ENCODE measurements around the gene CTBP1.
A peak's percentile ranks its signal among the peaks of the same experiment; 100 is the strongest.
"Not testable (repeated sequence)": the region's sequence is repeated elsewhere in the genome, so short reads cannot be mapped to it uniquely, and the experiment has no call there.

Gene CTBP1

DNA sequence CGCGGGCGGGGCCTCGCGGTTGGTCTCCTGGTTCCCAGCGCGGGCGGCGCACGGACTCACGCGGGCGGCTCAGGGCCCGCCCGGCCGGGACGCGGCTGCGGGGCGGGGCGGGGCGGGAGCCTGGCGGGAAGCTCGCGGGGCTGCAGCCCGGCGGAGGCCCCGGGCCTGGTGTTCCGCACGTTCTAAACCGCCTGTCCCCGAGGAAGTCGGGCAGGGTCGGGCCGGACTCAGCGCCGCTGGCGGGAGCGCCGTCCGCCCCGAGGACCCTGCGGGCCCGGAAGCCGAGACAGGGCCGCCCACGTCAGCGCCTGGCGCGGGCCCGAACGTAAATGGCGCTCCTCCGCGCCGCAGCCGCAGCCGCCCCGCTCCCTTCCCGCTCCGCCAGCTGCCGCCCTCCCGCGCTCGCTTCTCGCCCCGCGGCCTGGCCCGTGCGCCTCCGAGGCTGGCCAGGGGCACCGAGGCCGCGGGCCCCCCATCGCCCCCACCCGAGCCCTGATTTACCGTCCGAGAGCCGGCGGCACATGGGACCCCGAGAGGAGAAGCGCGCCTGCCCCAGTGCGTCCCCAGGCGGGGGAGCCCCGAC lies 309 bp upstream of the CTBP1 start:
- peak; percentile 29 for DNase-seq

DNA sequence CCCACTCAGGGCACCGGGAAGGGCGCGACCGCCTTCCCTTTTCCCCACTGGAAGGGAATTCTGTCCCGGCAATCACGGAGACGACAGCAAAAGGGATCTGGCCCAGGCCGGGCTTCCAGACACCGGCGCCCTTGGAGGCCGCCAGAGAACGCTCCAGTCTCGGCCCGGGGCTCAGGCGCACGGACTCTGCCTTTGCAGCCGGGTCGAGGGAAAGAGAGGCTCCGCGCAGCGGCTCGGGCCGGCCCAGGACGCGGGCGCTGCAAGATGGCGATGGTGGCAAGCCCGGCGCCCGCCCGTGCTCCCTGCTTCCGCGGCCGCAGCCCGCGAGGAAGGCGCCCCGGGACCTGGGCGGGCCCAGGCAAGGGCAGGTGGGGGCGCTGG lies 1.1 kb downstream of the CTBP1 start:
- DNase-seq = no peak

DNA sequence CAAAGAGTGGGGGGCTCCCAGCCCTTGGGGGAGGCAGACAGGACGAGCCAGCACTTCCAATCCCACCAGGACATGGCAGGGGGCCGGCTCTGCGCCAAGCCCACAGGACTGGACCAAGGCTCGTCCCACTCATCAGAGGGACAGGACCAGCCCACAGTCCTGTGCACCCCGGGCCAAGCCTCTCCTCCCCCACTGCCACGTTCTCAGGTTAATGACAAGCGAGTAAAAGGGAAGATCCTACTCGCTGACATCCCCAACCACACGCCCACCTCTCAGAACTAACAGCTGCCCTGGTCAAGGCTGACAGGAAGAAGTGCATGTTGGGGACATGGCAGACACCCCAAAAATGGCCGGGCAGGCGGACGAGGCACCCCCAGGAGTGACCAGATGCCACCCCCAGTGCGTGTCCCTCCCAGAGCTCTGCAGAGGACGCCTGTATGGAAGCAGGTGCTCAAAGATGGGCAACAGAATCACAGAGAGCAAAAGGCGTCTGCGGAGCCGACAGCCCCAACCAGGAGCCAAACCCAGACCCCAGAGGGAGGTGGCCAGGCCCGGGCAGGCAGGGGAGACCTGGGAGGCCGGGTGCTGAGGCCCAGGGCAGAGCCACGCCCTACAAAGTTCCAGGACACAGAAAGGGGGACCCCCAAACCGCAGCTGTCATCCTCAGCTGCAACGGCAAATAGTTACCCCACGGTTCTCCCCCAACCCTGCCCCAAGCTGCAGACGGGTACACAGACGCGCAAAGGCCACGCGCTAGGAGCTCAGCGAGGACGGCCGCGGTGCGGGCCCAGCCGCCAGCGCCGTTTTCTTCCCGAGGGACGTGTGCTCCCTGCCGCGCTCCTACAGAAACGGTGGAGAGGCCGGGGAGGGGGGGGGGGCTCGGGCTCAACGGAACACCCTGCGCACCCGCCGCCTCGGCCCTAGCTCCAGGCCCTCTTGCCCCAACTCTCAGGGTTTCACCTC lies 1.7 kb downstream of the CTBP1 start:
- DNase-seq = no peak

DNA sequence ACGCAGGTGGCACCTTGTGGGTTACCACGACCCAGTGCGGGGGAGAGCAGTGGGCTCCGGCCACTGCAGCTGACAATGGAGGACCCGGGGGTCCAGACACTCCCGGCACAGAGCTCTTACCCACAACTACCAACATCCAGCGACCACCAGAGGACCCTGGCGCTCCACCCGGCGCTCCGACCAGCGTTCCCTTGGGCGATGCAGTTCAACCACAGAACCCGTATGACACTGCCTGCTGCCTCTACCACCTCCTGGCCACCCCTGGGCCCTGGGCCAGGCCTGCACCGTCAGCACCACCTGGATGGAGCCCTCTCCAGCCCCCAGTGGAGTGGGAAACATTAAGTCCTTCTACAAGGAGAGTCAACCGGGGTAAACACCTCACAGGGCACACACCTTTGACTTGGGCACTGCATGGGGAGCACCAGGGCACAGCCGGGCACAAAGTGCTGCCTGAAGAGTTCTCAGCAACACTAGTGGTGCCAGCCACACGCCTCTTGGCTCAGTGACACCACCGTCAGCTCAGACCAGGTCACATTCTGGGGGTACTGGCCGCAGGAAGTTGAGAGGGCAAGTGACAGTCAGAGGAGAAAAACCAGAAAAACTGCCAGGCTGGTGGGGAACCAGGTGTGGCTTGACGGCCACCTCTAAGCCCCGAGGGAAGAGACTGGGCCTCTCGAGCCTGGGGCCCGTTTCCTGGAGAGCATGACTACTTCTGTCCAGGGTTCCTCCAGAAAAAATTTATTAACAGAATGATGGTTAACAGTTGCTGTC lies 2.6 kb downstream of the CTBP1 start:
- no peak for DNase-seq

DNA sequence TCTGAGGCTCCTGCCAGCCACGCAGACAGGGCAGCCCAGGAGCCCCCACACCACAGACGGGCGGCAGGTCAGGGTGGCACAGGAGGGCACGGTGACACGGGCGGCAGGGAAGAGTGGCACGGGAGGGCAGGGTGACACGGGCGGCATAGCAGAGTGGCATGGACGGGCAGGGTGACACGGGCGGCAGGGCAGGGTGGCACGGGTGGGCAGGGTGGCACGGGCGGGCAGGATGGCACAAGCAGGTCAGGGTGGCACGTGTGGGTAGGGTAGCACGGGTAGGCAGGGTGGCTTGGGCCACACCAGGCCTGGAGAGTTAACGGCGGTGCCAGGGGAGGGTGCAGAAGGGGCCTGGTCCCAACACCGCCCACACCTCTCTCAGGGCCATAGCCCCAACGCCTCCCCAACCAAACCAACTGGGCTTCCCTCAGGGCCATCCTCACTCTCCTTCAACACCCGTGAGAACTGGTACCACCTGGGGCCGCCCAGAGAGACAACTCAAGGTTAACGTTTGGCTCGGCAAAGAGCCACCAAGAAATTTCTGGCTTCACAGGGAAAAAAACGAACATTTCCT lies 3.4 kb downstream of the CTBP1 start:
- no peak for DNase-seq

DNA sequence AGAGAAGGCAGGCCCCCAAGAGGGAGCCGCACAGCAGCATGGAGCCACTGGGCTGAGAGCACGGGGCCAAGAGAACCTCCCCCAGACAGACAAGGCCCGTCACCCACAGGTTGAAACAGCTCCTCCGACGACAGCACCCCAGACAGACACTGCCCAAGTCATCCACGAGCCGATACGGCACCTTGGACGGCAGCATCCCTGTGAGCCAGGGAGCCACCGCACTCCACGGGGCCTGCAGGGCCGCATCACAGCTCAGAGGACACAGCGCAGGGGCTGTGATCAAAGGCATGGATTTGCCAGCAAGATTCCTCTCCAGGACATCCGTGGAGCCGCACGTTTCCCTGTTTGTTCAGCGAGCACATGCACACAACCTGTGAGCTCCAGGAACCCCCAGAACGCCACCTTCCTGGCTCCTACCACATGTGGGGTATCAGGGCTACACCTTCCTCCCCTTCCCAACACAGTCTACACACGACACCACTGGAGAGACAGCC lies 3.9 kb downstream of the CTBP1 start:
- no peak for DNase-seq

DNA sequence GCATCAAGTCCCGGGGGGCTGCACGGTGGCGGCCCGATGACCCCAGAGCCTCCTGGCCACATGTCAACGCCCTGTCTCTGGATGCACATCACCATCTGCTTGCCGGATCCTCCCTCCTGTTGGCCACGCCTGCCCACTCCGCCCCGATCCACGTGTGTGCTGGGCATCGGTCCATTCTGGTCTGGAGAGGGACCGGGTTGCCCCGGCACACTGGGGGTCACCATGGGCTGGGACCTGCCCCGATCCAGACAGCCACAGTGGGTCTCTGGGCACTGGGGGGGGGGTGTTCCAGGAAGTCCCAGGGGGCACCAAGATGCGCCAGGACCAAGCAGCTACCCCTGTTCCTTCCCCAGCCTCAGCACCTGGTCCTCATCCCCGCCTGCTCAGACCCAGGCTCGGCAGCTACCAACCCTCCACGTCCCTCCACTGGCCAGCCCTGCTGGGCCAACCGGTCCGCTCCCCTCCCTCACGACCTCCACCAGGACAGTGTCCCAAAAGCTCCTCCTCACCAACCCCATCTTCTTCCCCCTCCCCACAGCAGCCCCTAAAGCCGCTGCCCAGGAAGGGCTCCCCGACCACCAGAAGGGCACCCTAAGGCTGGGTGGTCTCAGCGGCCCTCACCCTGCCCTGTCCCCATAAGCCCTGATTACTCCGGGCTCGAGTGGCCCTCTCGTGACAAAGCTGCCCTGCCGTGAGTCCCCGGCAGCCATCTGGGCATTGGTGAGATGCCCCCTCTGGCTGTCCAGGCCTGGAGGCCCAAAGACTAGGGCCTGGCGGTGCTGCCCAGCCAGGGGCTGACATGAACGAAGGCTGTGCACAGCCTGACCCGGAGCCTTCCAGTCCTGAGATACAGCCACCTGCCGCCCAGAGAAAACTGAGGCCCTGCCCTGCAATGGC lies 4.6 kb downstream of the CTBP1 start:
- DNase-seq = no peak

DNA sequence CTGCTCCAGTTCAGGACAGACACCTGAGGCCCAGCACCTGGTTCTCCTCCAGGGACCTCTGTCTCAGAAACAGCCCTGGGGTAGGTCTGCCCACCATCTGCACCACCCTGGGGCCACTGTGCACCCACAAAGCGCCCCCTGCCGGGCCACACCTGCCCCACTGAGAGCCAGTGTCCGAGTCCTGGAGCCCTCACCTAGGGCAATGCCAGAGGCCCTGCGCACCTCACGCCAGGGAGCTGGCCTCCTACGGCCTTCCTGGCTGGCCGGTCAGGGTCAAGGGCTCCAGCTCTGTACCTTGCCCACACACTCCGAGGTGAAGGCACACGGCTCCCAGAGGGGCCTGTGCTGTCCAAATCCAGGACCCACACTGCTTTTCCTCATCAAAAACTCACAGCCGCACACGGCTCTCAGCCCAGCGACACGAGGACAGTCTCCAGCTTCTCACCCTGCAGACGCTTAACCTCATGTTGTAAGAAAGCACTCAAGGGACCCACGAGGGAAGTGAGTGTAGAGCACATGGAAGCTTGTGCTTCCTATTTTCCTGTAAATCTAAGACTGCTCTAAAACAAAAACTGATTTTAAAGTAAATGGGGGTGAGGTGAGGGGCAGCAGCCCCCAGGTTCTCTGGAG lies 5.4 kb downstream of the CTBP1 start:
- no peak for DNase-seq

DNA sequence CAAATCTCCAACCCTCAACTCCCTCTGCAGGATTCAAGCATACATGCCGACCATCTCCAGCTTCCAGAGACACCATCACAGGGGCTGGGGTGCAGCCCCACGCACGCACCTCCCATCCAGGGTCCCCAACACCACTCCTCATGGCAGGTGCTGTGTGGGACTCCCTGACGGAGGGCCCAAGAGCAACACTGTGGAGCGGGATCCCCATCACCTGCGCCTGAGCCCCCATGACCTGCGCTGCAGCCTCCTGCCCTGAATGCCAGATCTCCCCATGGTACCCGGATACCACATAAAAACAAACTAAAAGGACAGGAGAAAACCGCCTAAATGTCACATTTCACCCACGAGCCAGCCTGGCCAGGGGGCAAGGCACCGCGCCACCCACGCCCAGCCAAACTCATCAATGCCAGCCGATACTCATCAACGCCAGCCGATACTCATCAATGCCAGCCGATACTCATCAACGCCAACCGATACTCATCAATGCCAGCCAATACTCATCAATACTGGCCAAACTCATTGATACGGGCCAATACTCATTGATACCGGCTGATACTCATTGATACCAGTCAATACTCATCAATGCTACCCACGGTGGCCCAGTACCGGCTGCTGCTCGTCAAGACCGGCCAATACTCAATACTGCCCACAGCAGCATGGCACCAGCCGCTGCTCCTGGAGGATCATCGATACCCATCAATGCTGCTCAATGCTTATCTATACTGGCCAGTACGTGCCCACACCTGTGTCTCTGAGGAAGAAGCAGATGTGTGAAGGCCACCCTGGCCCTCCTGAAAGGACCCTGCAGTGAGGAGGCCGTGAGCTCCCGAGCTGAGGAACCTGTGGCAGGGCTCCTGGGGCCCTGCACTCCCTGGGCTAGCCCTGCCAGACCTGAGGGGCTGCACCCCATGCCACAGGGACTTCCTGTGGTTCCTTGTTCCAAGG lies 6.2 kb downstream of the CTBP1 start:
- no peak for DNase-seq

DNA sequence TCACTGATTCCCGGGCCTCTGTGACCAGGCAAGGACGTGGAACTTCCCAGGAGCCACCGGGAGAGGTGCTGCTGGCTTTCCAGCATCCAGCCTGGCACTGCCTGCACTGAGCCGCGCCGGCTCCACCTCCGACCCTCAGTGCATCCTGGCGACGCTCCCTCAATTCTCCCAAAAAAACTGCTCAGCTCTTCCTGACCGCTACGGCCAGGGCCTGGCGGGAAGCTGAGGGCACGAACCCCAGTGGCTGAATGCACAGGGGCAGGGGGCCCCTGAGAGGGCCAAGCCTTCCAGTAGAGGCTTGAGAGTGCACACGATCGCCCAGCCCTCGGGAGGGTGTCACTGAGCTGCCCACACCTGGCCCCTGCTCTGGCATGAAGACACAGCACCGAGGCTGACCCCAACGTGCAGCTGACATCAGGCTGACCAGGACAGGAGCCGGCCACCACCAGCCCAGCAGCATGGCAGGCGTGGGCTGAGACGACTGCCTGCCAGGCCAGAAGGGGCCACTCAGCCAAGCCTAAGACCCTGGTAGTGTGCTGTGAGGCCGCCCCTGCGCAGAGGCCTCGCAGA lies 6.9 kb downstream of the CTBP1 start:
- no peak for DNase-seq

DNA sequence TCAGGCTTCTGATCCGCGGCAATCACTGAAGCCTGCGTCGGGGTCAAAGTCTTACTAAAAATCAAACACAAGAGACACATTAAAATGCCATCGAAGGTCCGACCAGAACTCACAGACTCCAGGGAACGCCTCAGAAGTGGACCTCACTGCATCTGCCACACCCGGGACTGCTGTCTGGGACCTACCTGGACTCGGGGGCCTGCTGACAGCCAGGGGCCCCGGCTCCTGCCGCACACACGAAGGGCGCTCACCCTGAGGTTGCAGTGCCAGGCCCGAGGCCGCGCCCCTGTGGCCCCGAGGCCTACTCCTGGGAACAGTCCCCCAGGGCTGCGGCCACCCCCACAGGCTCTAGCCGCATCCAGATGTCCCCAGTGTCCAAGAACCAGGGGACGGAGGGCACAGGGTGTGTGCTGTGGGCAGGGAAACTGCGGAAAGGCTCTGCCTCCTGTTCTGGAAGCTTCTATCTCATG lies 7.4 kb downstream of the CTBP1 start:
- DNase-seq = no peak

DNA sequence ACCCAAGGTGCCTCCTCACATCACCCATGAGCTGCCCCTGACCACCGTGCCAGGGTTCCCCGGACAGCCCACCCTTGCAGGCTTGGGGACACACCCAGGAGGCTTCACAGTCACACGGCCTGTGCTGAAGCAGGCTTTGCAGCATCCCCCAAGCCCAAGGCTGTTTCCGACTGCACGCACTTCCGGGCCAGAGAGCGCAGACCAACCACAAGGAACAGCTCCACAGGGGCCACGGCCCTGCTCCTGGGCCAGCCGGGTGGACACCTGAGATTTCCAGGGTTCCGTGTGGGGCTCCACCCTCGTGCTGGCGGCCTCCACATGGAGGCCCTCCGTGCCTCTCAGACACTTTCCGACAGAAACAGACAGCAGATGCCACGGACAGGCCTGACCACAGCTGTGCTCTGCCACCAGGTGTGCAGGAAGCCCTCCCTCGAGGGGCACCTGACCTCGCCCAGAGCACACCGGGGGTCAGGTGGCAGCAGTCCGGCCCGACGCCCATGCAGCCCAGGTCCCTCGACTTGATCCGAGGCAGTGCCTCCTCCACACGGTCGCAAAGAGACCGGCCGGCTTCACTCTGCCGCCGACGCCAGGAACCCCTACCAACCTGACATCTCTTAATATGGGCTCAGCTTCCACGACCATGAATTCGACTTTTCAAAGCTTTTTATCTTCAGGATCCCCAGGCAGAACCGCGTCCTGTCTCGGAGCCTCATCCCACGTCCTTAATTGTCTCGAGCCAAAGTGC lies 8.0 kb downstream of the CTBP1 start:
- no peak for DNase-seq

DNA sequence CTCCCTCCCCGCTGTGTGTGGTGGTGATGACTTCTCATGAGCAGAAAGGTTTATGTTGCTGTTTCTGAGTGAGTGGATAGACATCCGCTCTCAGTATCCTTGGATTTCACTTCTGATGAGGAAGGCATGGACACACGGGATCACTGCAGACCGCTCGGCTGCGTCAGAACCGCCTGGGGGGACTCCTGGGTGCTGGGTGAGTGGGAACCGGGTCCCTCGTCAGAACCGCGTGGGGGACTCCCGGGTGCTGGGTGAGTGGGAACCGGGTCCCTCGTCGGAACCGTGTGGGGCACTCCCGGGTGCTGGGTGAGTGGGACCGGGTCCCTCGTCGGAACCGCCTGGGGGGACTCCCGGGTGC lies 9.0 kb downstream of the CTBP1 start:
- no peak for DNase-seq

DNA sequence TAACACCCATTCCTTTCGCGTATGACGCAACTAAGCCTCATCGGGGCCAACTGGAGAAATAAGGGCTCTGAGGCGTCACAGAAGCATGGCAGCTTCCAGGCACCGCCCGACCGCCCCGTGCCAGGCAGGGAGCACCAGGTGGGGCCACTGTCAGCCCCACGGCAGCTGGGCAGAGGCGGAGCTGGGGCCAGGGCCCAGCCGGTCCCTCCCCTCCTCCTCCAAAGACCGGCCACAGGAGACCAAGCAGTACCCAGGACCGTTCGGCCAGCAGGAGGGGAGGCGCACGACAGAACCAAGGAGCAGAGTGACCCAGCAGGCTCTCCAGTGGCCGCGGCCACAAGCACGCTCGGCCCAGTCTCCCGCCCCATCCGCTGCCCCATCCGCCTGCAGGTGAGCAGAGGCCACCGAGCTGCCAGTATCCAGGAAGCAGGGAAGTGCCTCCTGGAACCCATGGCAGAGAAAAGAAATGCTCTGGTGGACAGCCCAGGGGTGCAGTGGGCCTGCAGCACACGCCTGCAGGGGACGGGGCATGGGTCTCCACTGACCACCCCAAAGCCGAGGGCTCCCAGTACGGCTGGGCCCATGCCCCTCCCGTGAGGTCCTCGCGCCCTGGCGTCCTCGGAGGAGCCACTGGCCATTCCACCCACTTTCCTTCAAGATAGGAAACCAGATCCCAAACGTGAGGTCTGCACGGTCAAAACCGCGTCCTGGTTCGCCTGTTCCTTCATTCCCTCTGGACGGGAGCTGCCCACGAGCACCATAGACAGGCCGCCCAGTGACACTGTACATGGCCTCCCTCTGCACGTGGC lies 9.6 kb downstream of the CTBP1 start:
- DNase-seq = no peak

DNA sequence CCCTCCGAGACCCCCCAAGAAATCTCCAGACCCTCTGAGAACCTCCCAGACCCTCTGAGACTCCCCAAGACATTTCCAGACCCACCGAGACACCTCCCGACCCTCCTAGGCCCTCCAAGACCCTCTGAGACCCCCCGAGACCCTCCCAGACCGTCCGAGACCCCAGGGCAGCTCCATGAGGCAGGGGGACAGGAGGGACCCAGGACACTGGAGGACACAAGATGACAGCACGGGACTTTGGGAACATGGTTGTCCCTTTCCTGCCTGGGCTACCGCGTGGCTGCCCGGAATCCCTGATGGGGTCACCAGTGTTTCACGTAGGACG lies 10.3 kb downstream of the CTBP1 start:
- no peak for DNase-seq

DNA sequence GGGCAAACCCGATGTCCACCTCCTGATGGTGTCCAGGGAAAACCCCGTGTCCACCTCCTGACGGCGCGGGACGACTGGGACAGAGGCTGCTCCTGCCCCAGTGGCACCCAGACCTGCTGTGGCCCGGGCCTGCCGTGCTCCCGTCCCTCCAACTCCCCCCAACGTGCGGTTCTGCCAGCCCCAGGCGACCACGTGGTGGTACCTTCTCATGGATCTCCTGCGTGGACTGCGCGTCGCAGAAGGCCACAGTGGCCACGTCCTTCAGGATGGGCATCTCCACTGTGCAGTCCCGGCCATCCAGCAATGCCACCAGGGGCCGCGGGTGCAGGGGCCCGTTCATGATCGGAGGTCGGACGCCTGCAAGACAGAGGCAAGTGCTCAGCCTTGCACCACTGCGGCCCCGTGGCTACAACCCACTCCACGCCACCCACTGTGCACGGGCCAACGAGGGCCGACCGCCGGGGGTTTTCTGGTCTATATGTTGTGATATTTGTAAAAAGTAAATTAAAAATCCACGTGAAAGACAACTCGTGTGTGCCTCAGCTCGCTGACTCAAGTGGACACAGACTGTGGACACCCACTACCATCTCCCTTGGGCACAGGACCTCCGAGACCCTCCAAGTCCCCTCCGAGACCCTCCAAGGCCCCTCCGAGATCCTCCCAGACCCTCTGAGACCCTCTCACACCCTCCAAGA lies 10.8 kb downstream of the CTBP1 start:
- DNase-seq = no peak

DNA sequence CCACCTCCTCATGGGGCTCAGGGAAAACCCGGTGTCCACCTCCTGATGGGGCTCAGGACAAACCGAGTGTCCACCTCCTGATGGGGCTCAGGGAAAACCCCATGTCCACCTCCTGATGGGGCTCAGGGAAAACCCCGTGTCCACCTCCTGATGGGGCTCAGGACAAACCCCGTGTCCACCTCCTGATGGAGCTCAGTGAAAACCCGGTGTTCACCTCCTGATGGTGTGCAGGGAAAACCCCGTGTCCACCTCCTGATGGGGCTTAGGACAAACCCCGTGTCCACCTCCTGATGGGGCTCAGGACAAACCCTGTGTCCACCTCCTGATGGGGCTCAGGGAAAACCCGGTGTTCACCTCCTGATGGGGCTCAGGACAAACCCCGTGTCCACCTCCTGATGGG lies 11.7 kb downstream of the CTBP1 start:
- not testable (repeated sequence) for DNase-seq

DNA sequence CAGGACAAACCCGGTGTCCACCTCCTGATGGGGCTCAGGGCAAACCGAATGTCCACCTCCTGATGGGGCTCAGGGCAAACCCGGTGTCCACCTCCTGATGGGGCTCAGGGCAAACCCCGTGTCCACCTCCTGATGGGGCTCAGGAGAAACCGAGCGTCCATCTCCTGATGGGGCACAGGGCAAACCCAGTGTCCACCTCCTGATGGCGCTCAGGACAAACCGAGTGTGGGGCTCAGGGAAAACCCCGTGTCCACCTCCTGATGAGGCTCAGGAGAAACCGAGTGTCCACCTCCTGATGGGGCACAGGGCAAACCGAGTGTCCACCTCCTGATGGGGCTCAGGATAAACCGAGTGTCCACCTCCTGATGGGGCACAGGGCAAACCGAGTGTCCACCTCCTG lies 12.1 kb downstream of the CTBP1 start:
- not testable (repeated sequence) for DNase-seq

All from NCI-H2107 (cell line).